HL-60 (cell line): ENCODE data around the gene IL9.

Source experiments
- POLR2AphosphoS5 ChIP-seq: IDR thresholded peaks from 2 replicates; pipeline ENCODE4 v1.6.1; 2012; ENCODE audit warnings: low read depth
- TF ChIP-seq, protein P1 (sequence below): IDR thresholded peaks from one replicate; pipeline ENCODE4 v1.5.1; 2011; ENCODE audit warnings: low read length, control low read depth, inconsistent platforms; ENCODE audit not compliant: insufficient read depth
- TF ChIP-seq, protein P2 (sequence below): IDR thresholded peaks from 2 replicates; pipeline ENCODE4 v1.6.1; 2012; ENCODE audit warnings: low read depth; ENCODE audit not compliant: insufficient replicate concordance

DNA sequence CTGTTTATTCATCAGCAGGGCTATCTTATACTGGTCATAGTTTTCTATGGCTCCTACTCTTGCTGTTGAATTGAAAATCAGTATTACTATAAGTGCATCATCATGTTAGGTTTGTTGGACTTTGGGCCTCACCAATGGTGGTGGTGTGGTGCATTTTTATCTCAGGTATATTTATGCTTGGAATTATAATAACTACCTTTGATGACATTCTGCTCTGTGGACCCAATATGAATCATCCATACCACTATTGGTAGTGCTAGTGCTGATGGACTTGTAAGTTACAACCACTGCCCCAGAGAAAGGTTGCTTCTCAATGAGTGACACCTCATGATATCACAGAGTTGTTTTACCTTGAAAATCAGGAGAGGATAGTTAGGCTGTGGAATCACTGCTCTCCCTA lies 28.0 kb downstream of the IL9 start:
- TF ChIP-seq, protein P1, sequence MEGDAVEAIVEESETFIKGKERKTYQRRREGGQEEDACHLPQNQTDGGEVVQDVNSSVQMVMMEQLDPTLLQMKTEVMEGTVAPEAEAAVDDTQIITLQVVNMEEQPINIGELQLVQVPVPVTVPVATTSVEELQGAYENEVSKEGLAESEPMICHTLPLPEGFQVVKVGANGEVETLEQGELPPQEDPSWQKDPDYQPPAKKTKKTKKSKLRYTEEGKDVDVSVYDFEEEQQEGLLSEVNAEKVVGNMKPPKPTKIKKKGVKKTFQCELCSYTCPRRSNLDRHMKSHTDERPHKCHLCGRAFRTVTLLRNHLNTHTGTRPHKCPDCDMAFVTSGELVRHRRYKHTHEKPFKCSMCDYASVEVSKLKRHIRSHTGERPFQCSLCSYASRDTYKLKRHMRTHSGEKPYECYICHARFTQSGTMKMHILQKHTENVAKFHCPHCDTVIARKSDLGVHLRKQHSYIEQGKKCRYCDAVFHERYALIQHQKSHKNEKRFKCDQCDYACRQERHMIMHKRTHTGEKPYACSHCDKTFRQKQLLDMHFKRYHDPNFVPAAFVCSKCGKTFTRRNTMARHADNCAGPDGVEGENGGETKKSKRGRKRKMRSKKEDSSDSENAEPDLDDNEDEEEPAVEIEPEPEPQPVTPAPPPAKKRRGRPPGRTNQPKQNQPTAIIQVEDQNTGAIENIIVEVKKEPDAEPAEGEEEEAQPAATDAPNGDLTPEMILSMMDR: no peak
- TF ChIP-seq POLR2AphosphoS5: no peak
- TF ChIP-seq, protein P2, sequence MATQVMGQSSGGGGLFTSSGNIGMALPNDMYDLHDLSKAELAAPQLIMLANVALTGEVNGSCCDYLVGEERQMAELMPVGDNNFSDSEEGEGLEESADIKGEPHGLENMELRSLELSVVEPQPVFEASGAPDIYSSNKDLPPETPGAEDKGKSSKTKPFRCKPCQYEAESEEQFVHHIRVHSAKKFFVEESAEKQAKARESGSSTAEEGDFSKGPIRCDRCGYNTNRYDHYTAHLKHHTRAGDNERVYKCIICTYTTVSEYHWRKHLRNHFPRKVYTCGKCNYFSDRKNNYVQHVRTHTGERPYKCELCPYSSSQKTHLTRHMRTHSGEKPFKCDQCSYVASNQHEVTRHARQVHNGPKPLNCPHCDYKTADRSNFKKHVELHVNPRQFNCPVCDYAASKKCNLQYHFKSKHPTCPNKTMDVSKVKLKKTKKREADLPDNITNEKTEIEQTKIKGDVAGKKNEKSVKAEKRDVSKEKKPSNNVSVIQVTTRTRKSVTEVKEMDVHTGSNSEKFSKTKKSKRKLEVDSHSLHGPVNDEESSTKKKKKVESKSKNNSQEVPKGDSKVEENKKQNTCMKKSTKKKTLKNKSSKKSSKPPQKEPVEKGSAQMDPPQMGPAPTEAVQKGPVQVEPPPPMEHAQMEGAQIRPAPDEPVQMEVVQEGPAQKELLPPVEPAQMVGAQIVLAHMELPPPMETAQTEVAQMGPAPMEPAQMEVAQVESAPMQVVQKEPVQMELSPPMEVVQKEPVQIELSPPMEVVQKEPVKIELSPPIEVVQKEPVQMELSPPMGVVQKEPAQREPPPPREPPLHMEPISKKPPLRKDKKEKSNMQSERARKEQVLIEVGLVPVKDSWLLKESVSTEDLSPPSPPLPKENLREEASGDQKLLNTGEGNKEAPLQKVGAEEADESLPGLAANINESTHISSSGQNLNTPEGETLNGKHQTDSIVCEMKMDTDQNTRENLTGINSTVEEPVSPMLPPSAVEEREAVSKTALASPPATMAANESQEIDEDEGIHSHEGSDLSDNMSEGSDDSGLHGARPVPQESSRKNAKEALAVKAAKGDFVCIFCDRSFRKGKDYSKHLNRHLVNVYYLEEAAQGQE: no peak
